WI38 (cell line): Measurements from ENCODE around the gene ZBTB20.

ENCODE experiments used
- H3K4me3 ChIP-seq: 2 replicates; pipeline ENCODE4 v1.5.1; 2011; ENCODE audit warnings: low read depth, mild to moderate bottlenecking, control low read depth, low read length
- TF ChIP-seq, protein P1 (sequence below): IDR thresholded peaks from 2 replicates; pipeline ENCODE4 v1.5.1; 2012; ENCODE audit warnings: low read depth, mild to moderate bottlenecking, control low read depth, low read length

Gene ZBTB20

GRCh38 chr3:114619771-114620170 lies 527.3 kb downstream of the ZBTB20 start:
- TF ChIP-seq, protein P1, sequence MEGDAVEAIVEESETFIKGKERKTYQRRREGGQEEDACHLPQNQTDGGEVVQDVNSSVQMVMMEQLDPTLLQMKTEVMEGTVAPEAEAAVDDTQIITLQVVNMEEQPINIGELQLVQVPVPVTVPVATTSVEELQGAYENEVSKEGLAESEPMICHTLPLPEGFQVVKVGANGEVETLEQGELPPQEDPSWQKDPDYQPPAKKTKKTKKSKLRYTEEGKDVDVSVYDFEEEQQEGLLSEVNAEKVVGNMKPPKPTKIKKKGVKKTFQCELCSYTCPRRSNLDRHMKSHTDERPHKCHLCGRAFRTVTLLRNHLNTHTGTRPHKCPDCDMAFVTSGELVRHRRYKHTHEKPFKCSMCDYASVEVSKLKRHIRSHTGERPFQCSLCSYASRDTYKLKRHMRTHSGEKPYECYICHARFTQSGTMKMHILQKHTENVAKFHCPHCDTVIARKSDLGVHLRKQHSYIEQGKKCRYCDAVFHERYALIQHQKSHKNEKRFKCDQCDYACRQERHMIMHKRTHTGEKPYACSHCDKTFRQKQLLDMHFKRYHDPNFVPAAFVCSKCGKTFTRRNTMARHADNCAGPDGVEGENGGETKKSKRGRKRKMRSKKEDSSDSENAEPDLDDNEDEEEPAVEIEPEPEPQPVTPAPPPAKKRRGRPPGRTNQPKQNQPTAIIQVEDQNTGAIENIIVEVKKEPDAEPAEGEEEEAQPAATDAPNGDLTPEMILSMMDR, result no peak
- H3K4me3 ChIP-seq, result no peak overlapping the region

- TF ChIP-seq, protein P1, result no peak
- no peak overlapping the region for H3K4me3 ChIP-seq
Observed at GRCh38 chr3:114615523-114616085, 531.5 kb downstream of the ZBTB20 start.

DNA sequence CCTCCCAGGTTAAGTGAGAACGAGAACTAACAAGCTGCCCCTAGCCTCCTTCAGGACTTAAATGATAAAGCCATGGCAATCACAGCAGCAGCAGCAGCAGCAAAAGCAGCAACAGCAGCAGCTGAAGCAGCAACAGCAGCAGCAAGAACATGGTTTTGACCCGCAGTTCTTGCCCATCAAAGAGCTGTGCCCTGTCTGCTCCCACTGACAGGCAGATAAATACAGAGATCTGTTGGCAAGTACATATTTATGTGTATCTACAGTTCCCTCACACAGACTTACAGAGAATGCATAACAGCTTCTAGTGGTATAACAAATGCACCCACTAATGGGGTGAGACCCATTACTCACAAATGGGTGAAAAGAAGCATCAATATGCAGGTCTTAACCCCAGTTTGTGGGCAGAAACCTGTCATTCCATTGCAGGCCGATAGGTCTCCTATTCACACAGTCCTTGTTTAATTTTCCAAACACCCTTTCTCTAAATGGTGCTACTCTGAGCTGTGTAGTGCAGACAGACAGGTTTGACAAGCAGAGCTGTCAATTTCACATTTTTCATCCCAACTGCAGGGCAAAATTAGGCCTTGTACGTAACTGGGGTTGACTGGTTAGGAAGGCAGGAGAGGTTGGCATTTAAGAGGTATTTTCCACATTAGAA lies 537.0 kb downstream of the ZBTB20 start:
- TF ChIP-seq, protein P1, result no peak

GRCh38 chr3:114608293-114608692 lies 538.8 kb downstream of the ZBTB20 start:
- no peak overlapping the region for H3K4me3 ChIP-seq
- TF ChIP-seq, protein P1, result no peak

More for the DNA sequence above, 537.0 kb downstream of the ZBTB20 start:
- no peak overlapping the region for H3K4me3 ChIP-seq

GRCh38 chr3:114606336-114606735 lies 540.8 kb downstream of the ZBTB20 start:
- TF ChIP-seq, protein P1, result no peak
- H3K4me3 ChIP-seq, result no peak overlapping the region

DNA sequence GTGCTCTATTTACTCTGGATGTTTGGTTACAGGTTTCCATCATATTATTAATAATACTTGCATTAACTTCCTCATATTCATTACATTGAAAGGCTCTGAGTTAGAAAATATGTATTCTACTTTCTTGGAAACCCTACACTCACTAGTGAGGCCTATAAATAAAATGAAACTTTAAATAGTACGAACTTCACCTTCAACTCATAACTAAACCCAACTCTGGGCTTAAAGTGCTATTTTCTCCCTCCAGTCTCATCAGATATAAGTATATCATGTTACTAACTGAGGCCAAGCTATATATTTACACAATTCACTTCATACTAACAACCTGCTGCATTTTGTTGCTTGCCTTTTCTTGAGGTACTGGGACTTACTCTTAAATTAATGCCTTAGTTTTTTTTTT lies 546.5 kb downstream of the ZBTB20 start:
- TF ChIP-seq, protein P1, result no peak
- no peak overlapping the region for H3K4me3 ChIP-seq

GRCh38 chr3:114597871-114598270 lies 549.2 kb downstream of the ZBTB20 start:
- TF ChIP-seq, protein P1, result no peak
- no peak overlapping the region for H3K4me3 ChIP-seq
